Activated T-helper 9 cell treated with anti-CD3 and anti-CD28 coated beads, Interleukin-2, amount 50 U/mL, for 16 hours (primary cell): Measurements from ENCODE around the gene CLIC5.

Experiments used
- DNase-seq: peaks from one replicate; pipeline ENCODE4 v3.0.0-alpha.2; 2020; ENCODE audit warnings: low read depth

CLIC5 gene

DNA sequence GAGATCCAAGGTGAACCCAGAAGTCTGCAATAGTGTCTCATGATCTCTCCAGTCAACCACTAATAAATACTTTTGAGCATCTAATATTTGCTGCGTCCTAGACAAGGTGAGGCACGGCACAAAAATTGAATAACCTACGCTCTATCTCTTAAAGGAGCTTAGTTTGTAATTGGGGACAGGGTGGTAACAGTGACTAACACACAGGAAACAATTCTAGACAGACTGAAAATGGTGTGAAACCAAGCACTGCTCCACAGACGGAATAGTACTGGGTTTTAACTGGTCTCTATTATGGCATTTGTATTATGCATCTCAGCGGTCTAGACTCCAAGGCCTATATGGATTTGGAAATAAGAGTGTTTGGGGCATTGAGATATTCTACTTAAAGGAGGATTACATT is 120.1 kb downstream of the CLIC5 start:
- no peak for DNase-seq

DNA sequence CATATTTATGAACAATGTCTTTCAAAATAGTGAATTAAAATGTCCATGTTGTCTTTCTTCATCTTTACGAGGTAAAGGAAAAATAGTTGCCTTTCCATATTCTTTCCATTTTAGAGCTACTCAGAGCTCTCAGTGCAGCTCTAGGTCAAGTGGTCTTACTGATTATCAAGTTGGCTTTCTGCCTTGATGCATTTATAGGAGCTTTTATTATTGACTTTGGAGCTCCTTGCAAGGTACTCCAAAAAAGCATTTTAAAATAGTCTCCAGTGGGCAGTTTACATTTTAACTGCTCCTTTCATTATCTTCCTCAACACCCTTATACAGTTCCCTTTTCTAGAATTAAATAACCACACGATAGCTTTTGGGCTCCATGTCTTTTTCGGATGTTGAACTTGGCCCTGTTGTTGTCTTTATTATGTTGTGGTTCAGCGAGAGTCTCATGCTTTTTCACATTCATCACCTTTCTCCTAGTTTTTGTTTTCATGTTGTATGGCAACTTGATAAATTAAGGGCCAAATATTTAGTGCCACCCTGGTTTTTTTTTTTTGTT is 122.9 kb downstream of the CLIC5 start:
- DNase-seq: no peak

DNA sequence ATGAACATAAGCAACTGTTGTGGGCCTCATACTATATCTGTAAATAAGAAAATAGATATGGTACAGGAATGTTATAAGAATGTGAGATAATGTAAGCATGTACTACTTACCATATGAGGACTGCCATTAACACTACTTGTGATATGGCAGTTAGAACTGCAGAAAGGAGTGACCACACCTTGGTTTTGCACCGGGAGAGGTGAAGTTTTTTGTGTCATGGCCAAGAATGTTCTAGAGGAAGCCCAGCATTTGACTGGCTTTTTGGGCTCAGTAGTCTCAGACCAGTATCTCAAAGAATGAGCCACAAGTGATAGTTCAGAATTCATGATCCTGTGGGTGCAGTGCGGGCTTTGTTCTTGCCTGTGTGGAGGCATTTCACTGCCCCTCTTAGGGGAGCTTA is 123.5 kb downstream of the CLIC5 start:
- no peak for DNase-seq

DNA sequence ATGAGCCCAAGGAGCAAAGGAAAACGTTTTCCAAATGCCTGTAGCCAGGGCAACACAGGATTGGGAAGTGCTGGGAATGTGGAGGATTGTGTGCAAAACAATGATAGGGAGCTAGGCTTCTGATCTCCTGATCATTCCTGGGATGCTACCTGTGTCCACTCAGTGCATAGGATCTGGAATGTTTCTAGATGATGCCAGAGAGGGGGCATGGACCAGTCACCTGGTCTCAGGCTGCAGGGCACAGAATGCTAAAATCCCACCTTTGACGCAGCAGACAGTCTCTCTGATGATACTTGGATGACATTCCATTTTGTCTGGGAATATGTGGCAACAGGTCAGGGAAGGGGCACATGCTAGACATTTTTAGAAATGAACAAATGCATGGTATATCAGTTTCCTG is 128.9 kb downstream of the CLIC5 start:
- DNase-seq: no peak

DNA sequence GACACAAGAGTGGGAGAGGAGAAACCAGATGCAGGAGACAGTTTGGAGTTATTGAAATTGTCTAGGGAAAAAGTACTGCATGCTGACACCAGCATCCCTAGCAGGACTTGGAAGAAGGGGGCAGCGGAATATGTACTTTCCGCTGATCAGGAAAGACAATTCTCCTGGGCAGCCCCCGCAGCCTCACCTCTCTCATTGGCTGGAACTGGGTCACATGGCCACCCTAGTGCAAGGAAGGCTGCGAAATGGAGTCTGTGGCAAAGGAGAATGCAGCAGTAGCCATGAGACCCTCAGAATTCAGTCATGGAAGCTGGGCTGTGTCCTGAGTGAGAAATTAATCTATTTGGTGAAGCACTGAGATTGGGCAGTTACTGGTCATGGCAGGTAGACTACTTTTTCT is 131.3 kb downstream of the CLIC5 start:
- DNase-seq: no peak

DNA sequence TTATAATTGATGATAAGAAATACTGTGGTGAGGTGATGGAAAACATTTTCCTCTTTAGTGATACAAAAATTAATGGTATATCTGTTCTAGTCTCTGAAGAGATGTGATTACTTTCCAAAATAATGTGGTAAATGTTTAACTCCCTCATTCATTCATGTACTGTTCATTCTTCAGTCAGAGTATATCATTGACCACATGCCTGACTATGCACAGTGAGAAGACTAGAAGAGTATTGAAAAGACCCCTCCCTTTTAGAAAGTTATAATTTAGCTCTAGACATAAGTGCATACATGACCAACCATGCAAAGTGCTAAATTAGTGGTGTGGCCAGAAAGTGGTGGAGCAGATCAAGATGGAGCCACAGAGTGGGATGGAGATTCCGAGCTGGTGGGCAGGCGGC is 133.0 kb downstream of the CLIC5 start:
- DNase-seq: no peak

DNA sequence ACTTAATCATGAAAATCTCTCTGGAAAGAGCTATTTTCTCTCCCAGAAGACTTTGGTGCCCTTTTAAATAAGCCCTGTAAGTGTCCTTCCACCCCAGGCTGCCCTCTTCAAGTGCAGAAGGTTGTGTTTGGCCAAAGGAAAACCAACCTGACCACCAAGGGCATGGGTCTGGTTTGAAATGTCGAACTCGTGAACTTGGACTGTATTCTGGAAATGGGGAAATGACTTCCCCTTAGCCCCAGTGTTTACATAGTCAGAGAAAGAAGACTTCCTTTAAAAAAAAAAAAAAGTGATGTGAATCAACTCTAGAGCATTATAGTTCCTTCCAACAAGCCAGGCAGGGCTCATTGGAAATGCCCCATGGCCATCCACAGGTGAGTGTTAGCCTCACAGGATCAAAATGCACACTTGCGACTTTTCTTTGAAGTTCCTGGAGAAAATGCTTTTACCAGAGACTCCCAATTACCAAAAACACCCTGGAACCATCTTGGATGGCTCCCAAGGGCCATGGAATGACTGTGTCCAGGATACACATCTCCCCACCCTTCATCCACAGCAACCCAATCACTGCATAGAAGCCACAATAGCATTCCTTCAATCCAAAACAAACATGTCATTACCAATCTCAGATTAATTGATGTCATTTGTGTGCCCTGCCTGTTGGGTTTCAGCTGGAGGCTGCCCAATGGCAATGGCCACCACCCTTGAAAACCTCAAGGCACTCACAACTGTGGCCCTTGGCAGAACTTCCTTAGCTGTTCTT is 133.8 kb downstream of the CLIC5 start:
- DNase-seq: no peak

DNA sequence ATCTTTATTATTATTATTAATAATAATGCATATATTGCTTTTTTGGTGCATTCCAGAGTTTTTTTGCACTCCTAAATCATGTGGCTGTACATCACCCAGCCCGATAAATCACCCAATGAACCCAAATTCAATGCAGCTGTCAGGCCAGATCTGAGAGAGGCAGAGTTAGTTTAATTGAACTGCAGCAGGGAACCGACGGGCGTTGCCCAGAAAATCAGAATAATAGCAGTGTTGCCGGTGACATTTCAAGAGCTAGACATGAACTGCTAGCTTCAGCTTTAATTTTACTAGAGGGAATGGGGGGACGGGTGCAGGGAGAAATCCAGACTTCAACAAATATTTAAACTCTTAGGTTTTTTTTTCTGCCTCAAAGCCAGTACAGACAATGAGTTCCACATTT is 135.0 kb downstream of the CLIC5 start:
- no peak for DNase-seq

DNA sequence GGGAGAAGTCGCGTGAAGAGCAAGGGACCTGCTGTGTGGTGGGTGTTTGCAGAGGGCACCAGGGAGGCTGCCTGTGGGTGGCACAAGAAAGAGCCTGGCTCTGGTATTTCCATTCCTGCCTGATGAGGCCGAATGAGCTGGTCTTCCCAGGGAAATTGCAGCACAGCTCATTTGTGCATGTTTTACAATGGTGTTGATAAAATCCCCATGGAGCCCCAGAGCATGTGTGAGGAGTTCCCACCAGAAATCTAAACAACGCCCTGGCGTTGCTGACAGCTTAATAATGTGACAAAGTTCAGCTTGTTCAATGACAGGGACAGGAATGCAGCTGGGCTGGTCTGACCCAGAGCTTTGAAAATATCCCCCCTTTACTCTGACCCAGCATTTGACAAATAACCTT is 135.5 kb downstream of the CLIC5 start:
- DNase-seq: no peak

DNA sequence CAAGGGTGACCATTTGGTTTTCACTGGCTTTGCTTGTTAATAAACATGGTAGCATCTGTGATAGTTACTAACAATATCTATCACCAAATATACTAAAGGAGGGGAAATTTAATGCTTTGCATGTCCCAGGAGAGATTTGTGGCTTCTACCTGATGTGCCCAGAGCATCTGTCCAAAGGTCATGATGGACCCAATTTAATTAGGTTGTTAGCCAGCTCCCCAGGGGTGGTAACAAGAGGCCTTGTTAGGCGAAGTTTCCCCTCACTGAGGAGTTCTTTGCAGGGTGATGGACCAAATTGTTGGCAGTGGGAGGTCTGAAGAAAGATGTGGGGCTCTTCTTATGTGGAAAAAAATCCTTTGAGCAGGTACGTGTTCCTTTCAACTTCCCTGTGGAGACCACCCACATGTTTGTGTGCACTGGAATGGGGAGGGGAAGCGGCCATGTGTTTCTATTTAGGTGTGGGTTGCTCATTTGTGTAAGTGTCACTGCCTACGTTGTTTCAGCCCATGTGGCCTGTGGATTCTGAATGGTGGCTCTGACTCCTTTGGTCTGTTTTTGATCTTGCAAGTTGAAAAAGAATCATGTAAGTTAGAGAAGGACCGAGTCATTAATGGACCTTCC is 137.6 kb downstream of the CLIC5 start:
- DNase-seq: no peak

DNA sequence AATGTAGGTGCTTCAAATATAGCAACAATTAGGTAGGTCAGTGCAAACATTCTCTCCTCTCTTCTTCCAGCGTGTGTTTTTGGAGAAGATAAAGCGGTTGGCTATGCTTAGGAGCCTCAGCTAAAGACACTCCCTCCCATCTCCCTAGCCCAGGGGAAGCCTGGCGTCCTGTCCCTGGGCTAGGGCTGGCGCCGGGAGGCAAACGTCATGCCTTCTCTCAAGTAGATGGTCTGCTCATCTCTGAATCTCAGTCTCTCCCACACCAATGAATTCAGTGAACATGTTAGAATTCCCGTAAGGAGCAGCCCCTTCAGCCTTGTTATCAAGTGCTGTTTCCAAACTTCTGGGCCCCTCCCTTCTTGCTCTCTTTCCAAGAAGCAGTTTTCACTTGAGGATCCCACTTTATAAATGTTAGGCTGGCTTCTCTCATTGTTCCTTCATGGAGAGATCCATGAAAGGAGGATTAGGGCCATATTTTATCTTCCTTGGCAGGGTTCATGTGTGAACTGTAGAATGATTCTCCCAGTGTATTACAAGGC is 142.8 kb downstream of the CLIC5 start:
- DNase-seq: no peak

DNA sequence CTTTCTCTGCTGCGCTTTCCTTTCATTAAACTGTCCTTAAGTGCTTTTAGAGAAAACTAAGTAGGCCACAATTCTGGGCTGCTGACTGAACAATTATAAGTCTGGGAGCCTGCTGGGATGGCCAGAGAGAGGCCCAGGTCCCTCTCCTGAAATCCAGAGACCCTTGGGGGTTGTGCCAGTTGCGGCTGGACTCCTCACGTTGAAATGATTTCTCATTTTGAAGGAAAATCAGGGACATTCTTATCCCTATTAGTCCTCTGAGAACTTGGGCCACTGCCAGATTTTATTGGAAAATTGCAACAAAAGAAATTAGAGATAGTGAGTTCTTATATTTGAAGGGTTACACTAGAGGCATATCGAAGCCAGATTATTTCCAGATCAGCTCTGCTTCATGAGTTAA is 145.1 kb downstream of the CLIC5 start:
- no peak for DNase-seq

DNA sequence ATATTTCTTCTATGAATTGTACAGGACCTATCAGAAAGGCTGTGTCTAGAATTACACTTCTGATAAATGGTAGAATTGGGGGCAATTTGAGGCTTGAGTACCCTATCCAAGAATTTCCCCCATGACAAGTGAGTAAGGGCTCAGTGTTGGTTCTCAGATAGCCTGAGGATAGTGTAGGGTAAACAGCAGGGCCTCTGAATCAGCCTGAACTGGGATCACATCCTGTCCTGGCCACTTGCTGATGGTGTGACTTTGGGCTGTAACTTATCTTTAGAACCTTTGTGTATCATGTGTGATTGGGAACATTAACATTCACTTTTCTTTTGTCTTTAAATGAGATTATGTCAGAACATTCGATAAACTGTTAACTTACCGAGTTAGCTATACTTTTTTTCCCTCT is 151.0 kb downstream of the CLIC5 start:
- DNase-seq: no peak

DNA sequence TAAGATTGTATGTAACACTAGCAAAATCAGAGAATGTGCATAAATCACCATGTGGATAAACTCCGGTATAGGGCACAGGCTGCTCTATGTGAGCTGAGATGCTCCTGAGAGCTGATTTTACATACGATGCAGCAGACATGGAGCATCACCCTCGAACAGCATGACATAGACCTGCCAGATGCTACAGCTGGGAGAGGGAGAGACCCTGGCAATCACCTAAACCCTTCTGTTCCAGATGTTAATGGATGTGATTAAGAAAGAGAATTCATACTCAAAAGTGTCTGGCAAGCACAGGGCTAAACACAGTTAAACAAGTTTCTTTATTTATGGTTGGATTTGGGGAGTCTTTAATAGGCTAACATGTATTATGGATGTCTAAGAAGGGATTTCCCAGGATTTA is 157.0 kb downstream of the CLIC5 start:
- DNase-seq: no peak

DNA sequence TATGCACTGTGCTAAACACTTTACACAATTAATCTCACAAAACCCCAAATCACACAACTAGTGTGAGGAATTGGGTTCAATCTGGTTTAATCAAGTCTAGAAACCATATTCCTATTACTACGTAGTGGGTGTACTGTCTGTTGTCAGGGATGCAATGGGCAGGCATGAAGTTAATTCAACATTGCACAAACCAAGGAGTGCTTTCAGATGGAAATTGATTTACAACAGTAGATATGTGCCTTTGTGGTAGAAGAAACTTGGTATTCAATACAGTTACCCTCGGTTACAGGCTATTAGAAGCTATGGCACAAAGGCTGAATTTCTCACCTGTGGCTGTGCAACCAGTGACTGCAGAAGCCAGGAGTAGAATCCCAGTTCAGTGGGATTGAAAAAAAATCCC is 157.8 kb downstream of the CLIC5 start:
- no peak for DNase-seq

DNA sequence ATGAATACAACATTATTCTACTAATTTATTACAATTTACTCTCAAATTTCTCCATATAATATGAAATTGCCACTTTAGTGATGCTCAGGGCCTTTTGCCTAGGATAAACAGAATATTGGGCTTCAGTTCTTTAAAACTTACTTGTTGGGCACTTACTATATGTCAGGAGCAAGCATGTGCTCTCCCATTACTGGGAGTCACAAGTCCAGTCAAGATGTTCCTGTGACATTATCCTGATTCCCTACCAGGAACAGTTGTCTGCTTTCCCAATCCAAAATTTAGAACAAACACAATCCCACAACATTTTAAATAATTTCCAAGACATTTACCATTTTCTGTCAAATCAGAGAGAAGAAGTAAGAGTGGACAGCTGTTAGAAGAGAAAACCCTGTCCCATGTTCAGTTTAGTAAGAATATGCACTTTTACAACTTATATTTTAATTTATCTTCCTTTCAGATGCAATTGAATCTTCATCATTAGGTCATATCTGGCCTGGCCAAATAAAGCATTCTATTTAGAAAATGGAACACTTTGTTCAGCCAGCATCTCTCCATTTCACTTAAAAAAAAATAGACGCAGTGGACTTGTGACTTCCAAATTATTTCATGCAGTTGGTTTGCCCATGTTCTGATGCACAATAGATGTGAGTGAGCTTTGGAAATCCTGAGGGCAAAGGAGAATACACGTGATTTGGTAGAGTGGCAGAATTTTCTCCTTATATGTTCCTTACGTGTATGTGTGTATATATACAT is 159.8 kb downstream of the CLIC5 start:
- no peak for DNase-seq

DNA sequence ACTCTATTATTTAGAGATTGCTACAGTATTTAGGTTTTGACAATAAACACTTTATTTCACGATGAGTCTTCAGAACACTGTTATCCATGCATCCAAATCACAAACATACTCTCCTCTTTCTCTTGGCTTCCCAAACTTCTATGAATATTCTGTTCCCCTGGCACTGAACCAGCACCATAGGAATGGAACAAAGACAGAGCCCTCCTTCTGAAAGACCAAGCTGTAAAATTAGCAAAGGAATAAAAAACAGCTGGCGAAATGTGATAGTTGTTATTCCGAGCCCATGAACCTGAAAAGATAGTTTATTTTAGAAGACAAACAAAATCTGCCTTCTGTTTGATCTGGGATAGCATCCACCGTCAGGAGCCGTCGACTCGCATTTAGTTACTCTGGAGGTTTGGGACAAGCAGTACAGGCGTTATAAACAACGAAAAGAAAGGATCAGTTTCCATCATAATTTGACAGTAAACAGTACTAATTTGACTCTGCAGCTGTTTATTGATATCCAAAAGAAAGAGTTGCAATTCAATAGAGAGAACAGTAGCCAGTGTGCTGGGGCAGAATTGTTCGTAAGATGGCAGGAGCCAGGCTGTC is 161.4 kb downstream of the CLIC5 start:
- DNase-seq: no peak

DNA sequence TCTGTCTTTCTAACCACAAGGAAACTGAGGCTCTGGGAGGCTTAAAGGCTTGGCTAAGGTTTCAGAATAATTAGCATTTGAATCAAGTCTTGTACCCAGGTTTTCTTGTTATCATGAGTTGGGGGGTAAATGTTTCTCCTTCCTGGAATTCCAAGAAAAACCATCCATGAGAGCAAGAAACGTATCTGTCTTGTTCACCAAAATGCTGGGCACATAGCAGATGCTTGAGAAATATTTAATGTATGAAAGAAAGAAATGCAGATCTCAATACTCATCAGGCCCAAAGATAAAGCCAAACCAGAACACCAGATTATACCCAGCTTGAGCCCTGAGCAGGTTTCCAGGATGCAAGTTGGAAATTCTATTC is 164.6 kb downstream of the CLIC5 start:
- no peak for DNase-seq

DNA sequence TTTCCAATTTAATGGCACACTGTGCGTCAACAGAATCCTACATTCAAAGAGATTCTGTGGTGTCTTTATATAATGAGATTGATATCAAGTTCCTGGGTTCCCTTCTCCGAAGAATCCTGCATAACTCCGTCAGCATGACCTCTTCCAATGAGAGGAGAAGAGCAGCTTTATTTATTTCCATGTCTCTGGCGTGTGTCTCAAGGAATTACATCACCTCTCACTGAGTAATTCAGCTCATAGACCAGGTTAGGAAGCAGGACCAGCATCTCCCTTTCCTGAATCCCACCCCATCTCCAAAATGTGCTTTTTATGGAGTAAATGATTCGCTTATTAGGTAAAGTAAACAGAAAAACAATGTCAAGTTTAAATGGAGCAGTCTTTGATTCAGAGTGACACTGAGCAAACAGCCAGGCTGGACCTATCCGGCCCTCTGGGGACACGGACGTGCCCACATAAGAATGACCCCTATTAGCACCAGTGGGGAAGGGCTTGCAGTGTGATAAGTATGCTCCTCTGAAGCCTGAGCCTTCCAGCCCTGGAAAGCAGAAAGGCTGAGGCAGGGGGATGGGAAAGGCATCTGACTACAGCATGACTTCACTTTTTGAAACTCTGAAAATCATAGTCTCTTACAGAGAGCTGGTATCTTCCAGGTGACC is 165.2 kb downstream of the CLIC5 start:
- DNase-seq: no peak

DNA sequence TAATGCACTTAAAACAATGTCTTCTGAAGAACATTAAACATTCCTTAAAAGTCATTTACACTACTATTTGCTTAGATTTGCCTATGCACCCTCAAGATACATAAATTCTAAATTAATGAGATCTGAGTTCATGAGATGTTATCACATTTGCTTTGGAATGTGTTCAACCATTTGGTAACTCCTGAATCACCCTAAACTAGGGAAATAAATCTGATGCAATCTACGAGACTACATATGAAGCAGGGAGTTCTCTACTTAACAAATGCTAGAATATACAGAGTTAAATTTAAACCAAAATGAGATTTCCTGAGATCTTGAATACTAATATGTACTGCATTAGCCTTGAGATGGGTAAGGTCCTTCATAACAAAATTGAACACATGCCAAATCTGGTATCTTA is 170.1 kb downstream of the CLIC5 start:
- no peak for DNase-seq

DNA sequence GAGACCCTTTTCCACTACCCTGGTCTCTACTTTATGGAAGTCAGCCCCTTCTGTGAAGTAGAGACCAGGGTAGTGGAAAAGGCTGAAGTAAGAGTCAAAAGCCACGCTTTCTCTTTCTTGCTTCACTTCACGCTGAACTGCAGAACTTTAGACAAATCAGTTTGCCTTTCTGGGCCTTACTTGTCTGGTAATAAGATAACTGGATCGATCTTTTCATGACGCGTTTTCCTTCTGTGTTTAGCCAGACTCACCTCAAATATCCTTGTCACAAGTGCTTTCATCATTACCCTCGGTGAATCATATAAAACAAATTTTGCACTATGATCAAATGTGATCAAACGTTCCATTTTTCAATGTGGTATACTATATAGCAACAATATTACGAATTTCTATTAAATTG is 170.7 kb downstream of the CLIC5 start:
- no peak for DNase-seq
